Choroid plexus epithelial cell (primary cell): ENCODE data around the gene FRMD4A.
"Not testable (repeated sequence)": the region's sequence is repeated elsewhere in the genome, so short reads cannot be mapped to it uniquely, and the experiment has no call there.

ENCODE experiments used
- DNase-seq: peaks from one replicate; pipeline ENCODE4 v3.0.0-alpha.2; 2010; ENCODE audit warnings: low read depth
- H3K4me3 ChIP-seq: 2 replicates; pipeline ENCODE4 v1.5.1; 2011; ENCODE audit warnings: low read depth, mild to moderate bottlenecking, control low read depth, low read length, moderate library complexity
- CTCF ChIP-seq: conservative IDR thresholded peaks from 2 replicates; pipeline ENCODE4 v1.5.1; 2011; ENCODE audit warnings: low read depth, mild to moderate bottlenecking, control low read depth, inconsistent platforms, low read length, moderate library complexity

Gene FRMD4A

GRCh38 chr10:13788711-13789447 is 541.8 kb downstream of the FRMD4A start:
- no peak overlapping the region for H3K4me3 ChIP-seq
- DNase-seq, result peak; percentile 58
- TF ChIP-seq CTCF, result no peak

GRCh38 chr10:13788320-13788600 is 542.5 kb downstream of the FRMD4A start:
- no peak for TF ChIP-seq CTCF
- H3K4me3 ChIP-seq, result no peak overlapping the region

GRCh38 chr10:13787015-13787421 is 543.7 kb downstream of the FRMD4A start:
- peak; percentile 89 for DNase-seq
- TF ChIP-seq CTCF, result no peak
- peak overlapping the region; percentile 39 for H3K4me3 ChIP-seq

More at GRCh38 chr10:13788320-13788600, 542.5 kb downstream of the FRMD4A start:
- DNase-seq, result no peak

GRCh38 chr10:13784067-13784466 is 546.7 kb downstream of the FRMD4A start:
- peak; percentile 67 for DNase-seq
- peak; percentile 71 for TF ChIP-seq CTCF

GRCh38 chr10:13779748-13780147 is 551.0 kb downstream of the FRMD4A start:
- no peak for TF ChIP-seq CTCF
- H3K4me3 ChIP-seq, result no peak overlapping the region
- DNase-seq, result no peak

More at GRCh38 chr10:13784067-13784466, 546.7 kb downstream of the FRMD4A start:
- H3K4me3 ChIP-seq, result no peak overlapping the region

- not testable (repeated sequence) for H3K4me3 ChIP-seq, DNase-seq
Measured at GRCh38 chr10:13778693-13778960, 552.1 kb downstream of the FRMD4A start.

GRCh38 chr10:13776861-13777311 is 553.8 kb downstream of the FRMD4A start:
- no peak overlapping the region for H3K4me3 ChIP-seq
- TF ChIP-seq CTCF, result no peak
- no peak for DNase-seq
